Natural killer cell treated with Interleukin-12 subunit alpha and Interleukin-12 subunit beta and Interleukin-15 and Interleukin-18, amount 100 ng/mL, for 72 hours (primary cell): Measurements from ENCODE around the gene RNASE13. TPM values are rescaled to one million over a fixed set of nuclear protein-coding genes. Genes with fewer than 3 reads are reported as not detected.

Experiments
- ATAC-seq, 2 donors: fragments of 150-1000 bp; cut with Tn5 transposase in 1 of 2; sonication (Bioruptor Pico), chemical (Tn5 transposase) in 1 of 2; 2 replicates each; pipeline ENCODE4 v1.10.0; 2021
- DNase-seq: peaks from one replicate; pipeline ENCODE4 v3.0.0; 2022; ENCODE audit warnings: low spot score
- H3K27ac Mint-ChIP-seq, 2 donors: 1 replicate in 1 of 2; 2 replicates in 1 of 2; pipeline ENCODE4 v1.8.0; 2022; ENCODE audit warnings: mixed read lengths in 2 of 2, mild to moderate bottlenecking in 1 of 2, moderate library complexity in 1 of 2
- H3K27me3 Mint-ChIP-seq, 2 donors: 1 replicate in 1 of 2; 2 replicates in 1 of 2; pipeline ENCODE4 v1.8.0; 2022; ENCODE audit warnings: mixed read lengths in 2 of 2
- H3K36me3 Mint-ChIP-seq: one replicate; pipeline ENCODE4 v1.8.0; 2022; ENCODE audit warnings: mixed read lengths
- H3K4me1 Mint-ChIP-seq, 2 donors: 1 replicate in 1 of 2; 2 replicates in 1 of 2; pipeline ENCODE4 v1.8.0; 2022; ENCODE audit warnings: low read depth in 2 of 2, mixed read lengths in 2 of 2, mild to moderate bottlenecking in 1 of 2
- H3K4me3 Mint-ChIP-seq: one replicate; pipeline ENCODE4 v1.8.0; 2022; ENCODE audit warnings: mixed read lengths
- H3K9me3 Mint-ChIP-seq: 2 replicates; pipeline ENCODE4 v1.8.0; 2022; ENCODE audit warnings: mixed read lengths
- total RNA-seq, 2 donors: library from RNA; stranded (reverse); gene quantifications; one replicate each; pipeline ENCODE4 v1.2.3, GENCODE V29; 2022

RNASE13 gene
- total RNA-seq, 2 donors from 2014 or later, result not detected

GRCh38 chr14:21057803-21058675 is 23.4 kb upstream of the RNASE13 start, which contains the start of gene RNASE8:
TSS of gene RNASE8 (plus strand) at chr14:21057822. CDS start at chr14:21057893, 71 bp downstream.
- no peaks in the 10 kb centered on the region for H3K4me1 Mint-ChIP-seq
- H3K36me3 Mint-ChIP-seq, result no peaks in the 10 kb centered on the region
- no peak for DNase-seq
- H3K27ac Mint-ChIP-seq, result no peak within 1 kb of the TSS
- H3K27me3 Mint-ChIP-seq, result peaks cover 18 to 27% of the 10 kb centered on the region in 2 donors
- peak in 1 of 2 donors; percentile 58 for ATAC-seq
- H3K4me3 Mint-ChIP-seq, result no peak within 1 kb of the TSS
- H3K9me3 Mint-ChIP-seq, result no peaks in the 10 kb centered on the region

- no peaks in the 10 kb centered on the region for H3K36me3 Mint-ChIP-seq
- no peaks in the 10 kb centered on the region for H3K9me3 Mint-ChIP-seq
- no peaks in the 10 kb centered on the region for H3K4me1 Mint-ChIP-seq
- peaks cover 12 to 31% of the 10 kb centered on the region in 2 donors for H3K27me3 Mint-ChIP-seq
- ATAC-seq, result no peak
- H3K4me3 Mint-ChIP-seq, result no peak overlapping the region
- H3K27ac Mint-ChIP-seq, result no peak overlapping the region
- no peak for DNase-seq
Measured at GRCh38 chr14:21056520-21057163, 22.0 kb upstream of the RNASE13 start.

- ATAC-seq, result no peak
- peaks cover 10 to 22% of the 10 kb centered on the region in 2 donors for H3K27me3 Mint-ChIP-seq
- H3K36me3 Mint-ChIP-seq, result no peaks in the 10 kb centered on the region
- no peak overlapping the region for H3K27ac Mint-ChIP-seq
- H3K9me3 Mint-ChIP-seq, result no peaks in the 10 kb centered on the region
- H3K4me1 Mint-ChIP-seq, result no peaks in the 10 kb centered on the region
- no peak overlapping the region for H3K4me3 Mint-ChIP-seq
- DNase-seq, result no peak
Measured at GRCh38 chr14:21055432-21056117, 21.0 kb upstream of the RNASE13 start.

DNA sequence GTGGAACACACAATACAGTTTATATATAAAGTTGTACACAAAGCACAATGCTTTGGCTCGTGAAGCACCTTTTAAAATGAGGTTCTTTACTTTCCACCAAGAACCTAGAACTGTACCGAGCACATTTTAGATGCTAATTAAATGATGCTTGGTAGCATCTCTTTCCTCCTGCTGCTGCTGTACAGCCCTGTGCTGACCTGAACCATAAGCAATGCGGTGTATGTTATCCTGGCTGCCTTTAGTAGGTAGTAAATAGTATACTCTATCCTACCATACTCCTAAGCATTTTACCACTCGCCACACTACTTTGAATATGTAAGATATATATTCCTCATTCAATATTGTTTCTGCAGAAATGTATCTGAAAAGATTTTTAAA is 20.1 kb upstream of the RNASE13 start:
- Mint-ChIP-seq H3K27ac (no peak overlapping the region), H3K4me3 (no peak overlapping the region), H3K9me3 (no peaks in the 10 kb centered on the region), H3K36me3 (no peaks in the 10 kb centered on the region), H3K27me3 (peaks cover 4 to 14% of the 10 kb centered on the region in 2 donors), H3K4me1 (no peaks in the 10 kb centered on the region)
- ATAC-seq (no peak), DNase-seq (no peak)

DNA sequence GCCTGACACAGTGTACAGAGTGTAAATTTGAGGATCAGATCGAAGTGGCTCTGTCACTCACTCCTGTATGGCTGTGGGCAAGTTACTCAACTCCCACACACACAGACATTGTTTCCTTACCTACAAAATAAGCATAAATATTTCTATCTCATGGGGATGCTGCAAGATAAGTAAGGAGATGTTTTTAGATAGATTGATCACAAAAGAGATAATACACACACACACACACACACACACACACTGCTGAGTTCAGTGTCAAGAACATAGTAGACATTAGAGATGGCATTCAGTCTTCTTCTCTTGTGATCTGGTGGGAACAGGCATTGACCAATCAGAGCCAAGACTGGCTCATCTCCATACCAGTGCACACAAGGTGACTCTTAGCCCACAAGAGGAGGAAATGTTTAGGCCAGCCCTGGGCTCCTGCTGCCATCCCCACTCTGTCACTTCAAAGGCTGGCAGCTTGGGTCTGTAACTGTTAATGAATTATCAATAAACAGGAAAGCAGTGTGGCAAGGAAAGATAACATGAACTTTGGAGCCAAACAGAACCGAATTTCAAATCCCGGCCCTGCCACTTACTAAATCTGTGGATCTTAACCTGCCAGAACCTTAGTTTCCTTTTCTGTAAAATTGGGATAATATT is 19.6 kb upstream of the RNASE13 start:
- ATAC-seq, result peak in 1 of 2 donors; percentile 14
- no peak overlapping the region for H3K4me3 Mint-ChIP-seq

DNA sequence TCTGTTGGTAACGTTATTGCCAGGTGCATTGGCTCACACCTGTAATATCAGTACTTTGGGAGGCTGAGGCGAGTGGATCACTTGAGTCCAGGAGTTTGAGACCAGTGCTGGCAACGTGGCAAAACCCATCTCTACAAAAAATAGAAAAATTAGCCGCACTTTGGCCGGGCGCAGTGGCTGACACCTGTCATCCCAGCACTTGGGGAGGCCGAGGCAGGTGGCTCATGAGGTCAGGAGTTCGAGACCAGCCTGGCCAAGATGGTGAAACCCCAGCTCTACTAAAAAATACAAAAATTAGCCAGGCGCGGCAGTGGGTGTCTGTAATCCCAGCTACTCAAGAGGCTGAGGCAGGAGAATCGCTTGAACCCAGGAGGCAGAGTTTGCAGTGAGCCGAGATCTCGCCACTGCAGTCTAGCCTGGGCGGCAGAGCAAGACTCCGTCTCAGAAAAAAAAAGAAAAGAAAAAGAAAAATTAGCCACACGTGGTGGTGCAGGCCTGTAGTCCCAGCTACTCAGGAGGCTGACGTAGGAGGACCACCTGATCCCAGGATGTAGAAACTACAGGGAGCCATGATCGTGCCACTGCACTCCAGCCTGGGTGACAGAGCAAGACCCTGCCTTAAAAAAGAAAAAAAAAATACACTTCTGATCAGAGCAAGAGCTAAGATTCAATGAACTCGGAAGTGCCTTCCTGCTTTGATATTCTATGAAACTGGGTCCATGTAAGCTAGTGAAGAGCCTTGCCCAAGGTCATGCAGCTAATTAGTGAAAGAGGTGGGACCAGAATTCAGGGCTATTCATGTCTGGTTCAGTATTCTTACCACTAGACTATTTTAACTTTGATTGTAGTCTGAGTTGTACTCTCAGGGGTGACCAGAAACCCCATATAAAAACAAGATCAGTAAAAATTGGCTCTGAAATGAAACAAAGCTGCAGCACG is 18.8 kb upstream of the RNASE13 start:
- ATAC-seq (no peak), DNase-seq (no peak)
- H3K27ac Mint-ChIP-seq, result no peak overlapping the region
- H3K4me3 Mint-ChIP-seq, result no peak overlapping the region
- peaks cover 5 to 11% of the 10 kb centered on the region in 2 donors for H3K27me3 Mint-ChIP-seq
- no peaks in the 10 kb centered on the region for H3K9me3 Mint-ChIP-seq
- H3K36me3 Mint-ChIP-seq, result no peaks in the 10 kb centered on the region
- no peaks in the 10 kb centered on the region for H3K4me1 Mint-ChIP-seq

More for the DNA sequence above, 19.6 kb upstream of the RNASE13 start:
- no peaks in the 10 kb centered on the region for H3K36me3 Mint-ChIP-seq
- H3K9me3 Mint-ChIP-seq, result no peaks in the 10 kb centered on the region
- no peaks in the 10 kb centered on the region for H3K4me1 Mint-ChIP-seq
- no peak overlapping the region for H3K27ac Mint-ChIP-seq
- no peak for DNase-seq
- peaks cover 2 to 11% of the 10 kb centered on the region in 2 donors for H3K27me3 Mint-ChIP-seq

- peaks cover 8 to 13% of the 10 kb centered on the region in 2 donors for H3K27me3 Mint-ChIP-seq
- H3K27ac Mint-ChIP-seq, result no peak overlapping the region
- H3K9me3 Mint-ChIP-seq, result no peaks in the 10 kb centered on the region
- H3K4me1 Mint-ChIP-seq, result no peaks in the 10 kb centered on the region
- no peak overlapping the region for H3K4me3 Mint-ChIP-seq
- ATAC-seq (no peak), DNase-seq (no peak)
- H3K36me3 Mint-ChIP-seq, result no peaks in the 10 kb centered on the region
Measured at GRCh38 chr14:21050597-21050996, 16.0 kb upstream of the RNASE13 start.

DNA sequence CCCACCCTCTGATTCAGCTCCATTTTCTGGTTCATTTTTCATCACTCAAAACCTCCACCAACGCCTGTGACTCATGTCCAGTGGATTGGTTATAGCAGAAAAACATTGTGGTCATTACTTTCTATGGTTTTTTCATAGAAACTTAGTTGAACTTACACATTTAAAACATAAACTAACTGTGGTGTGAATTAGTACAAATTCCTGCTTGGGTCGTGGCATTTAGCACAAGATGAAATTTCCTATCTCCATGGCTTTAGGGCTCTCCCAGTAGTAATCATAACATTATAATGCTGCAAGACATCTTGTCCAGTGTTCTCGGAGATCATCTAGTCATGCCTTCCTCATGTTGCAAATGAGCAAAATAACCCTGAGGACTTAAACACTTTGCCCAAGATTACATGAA is 14.7 kb upstream of the RNASE13 start:
- no peaks in the 10 kb centered on the region for H3K9me3 Mint-ChIP-seq
- no peak for DNase-seq
- no peak for ATAC-seq
- H3K27me3 Mint-ChIP-seq, result peaks cover 16 to 26% of the 10 kb centered on the region in 2 donors
- no peak overlapping the region for H3K4me3 Mint-ChIP-seq
- no peak overlapping the region for H3K27ac Mint-ChIP-seq
- H3K36me3 Mint-ChIP-seq, result no peaks in the 10 kb centered on the region
- peaks cover 0 to 3% of the 10 kb centered on the region in 2 donors for H3K4me1 Mint-ChIP-seq

- H3K27me3 Mint-ChIP-seq, result peaks cover 18 to 28% of the 10 kb centered on the region in 2 donors
- H3K4me3 Mint-ChIP-seq, result no peak overlapping the region
Measured at GRCh38 chr14:21048638-21049037, 14.0 kb upstream of the RNASE13 start.

DNA sequence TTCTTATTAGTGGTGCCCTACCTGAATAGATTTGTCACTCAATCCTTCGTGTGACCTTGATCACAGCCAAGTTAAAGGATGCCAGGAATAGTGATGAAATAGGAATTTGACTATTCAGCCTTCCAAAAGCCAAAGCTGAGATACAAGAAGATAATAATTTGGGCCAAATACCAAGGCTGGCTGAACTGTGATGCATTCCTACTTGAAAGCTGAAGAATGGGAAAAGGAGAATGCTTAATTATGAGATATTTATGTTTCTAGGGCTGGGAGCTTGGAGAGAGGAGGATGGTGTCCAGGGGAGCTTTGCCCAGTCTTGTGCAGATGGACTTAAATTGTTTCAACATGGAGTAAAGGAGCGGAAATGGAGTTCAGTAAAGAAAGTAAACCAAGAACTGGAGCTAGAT is 12.8 kb upstream of the RNASE13 start:
- ATAC-seq (no peak), DNase-seq (no peak)
- Mint-ChIP-seq H3K36me3 (no peaks in the 10 kb centered on the region), H3K4me3 (no peak overlapping the region), H3K27me3 (peaks cover 24 to 28% of the 10 kb centered on the region in 2 donors), H3K9me3 (no peaks in the 10 kb centered on the region), H3K27ac (no peak overlapping the region), H3K4me1 (peaks cover 0 to 5% of the 10 kb centered on the region in 2 donors)

More at GRCh38 chr14:21048638-21049037, 14.0 kb upstream of the RNASE13 start:
- H3K36me3 Mint-ChIP-seq, result no peaks in the 10 kb centered on the region
- no peaks in the 10 kb centered on the region for H3K9me3 Mint-ChIP-seq
- peaks cover 0 to 5% of the 10 kb centered on the region in 2 donors for H3K4me1 Mint-ChIP-seq
- no peak for ATAC-seq
- DNase-seq, result no peak
- no peak overlapping the region for H3K27ac Mint-ChIP-seq

- no peaks in the 10 kb centered on the region for H3K36me3 Mint-ChIP-seq
- H3K4me3 Mint-ChIP-seq, result no peak overlapping the region
- peaks cover 0 to 5% of the 10 kb centered on the region in 2 donors for H3K4me1 Mint-ChIP-seq
- H3K27me3 Mint-ChIP-seq, result peaks cover 29% of the 10 kb centered on the region in 2 donors
- no peak overlapping the region for H3K27ac Mint-ChIP-seq
- DNase-seq (no peak), ATAC-seq (peak in 1 of 2 donors; percentile 15)
- H3K9me3 Mint-ChIP-seq, result no peaks in the 10 kb centered on the region
Measured at GRCh38 chr14:21043974-21044618, 9.5 kb upstream of the RNASE13 start.

- Mint-ChIP-seq H3K4me3 (no peak overlapping the region), H3K27me3 (peaks cover 27 to 29% of the 10 kb centered on the region in 2 donors), H3K36me3 (no peaks in the 10 kb centered on the region), H3K4me1 (peaks cover 0 to 5% of the 10 kb centered on the region in 2 donors), H3K27ac (no peak overlapping the region), H3K9me3 (no peaks in the 10 kb centered on the region)
- DNase-seq, result no peak
- ATAC-seq, result peak in 1 of 2 donors; percentile 13
Measured at GRCh38 chr14:21043387-21043973, 8.9 kb upstream of the RNASE13 start.
